HG03039 (cell line): ENCODE measurements around the gene TIFAB.
A peak's percentile ranks its signal among the peaks of the same experiment; 100 is the strongest.

ENCODE experiments used
- ATAC-seq: cut with Tn5 transposase; IDR thresholded peaks from one replicate; pipeline ENCODE4 v1.9.1; 2021; ENCODE audit warnings: mild to moderate bottlenecking, moderate library complexity; ENCODE audit not compliant: unreplicated experiment

TIFAB gene

GRCh38 chr5:135429301-135430134 is 22.6 kb downstream of the TIFAB start:
- ATAC-seq = no peak

- no peak for ATAC-seq
Observed at GRCh38 chr5:135428586-135428985, 23.6 kb downstream of the TIFAB start.

GRCh38 chr5:135426102-135427082 is 25.8 kb downstream of the TIFAB start:
- ATAC-seq = peak; percentile 82

- no peak for ATAC-seq
Observed at GRCh38 chr5:135425641-135426040, 26.5 kb downstream of the TIFAB start.

GRCh38 chr5:135423846-135424168 is 28.3 kb downstream of the TIFAB start:
- no peak for ATAC-seq

- ATAC-seq = no peak
Observed at GRCh38 chr5:135423146-135423845, 28.9 kb downstream of the TIFAB start.

GRCh38 chr5:135422419-135422818 is 29.7 kb downstream of the TIFAB start:
- ATAC-seq = no peak

GRCh38 chr5:135417083-135417482 is 35.1 kb downstream of the TIFAB start:
- no peak for ATAC-seq

GRCh38 chr5:135405082-135405481 is 47.1 kb downstream of the TIFAB start:
- no peak for ATAC-seq

GRCh38 chr5:135402031-135402430 is 50.1 kb downstream of the TIFAB start:
- no peak for ATAC-seq

- ATAC-seq = no peak
Observed at GRCh38 chr5:135400866-135401265, 51.3 kb downstream of the TIFAB start.

GRCh38 chr5:135399794-135400542 is 52.2 kb downstream of the TIFAB start:
- ATAC-seq = no peak

GRCh38 chr5:135398855-135399793 is 53.0 kb downstream of the TIFAB start, which contains the start of gene MACROH2A1:
MACROH2A1 (minus strand) TSS chr5:135399231; CDS start chr5:135389093, 10,138 bp downstream.
- peak; percentile 85 for ATAC-seq

- no peak for ATAC-seq
Observed at GRCh38 chr5:135398160-135398854, 53.8 kb downstream of the TIFAB start.
